ENCODE measurements around the gene FARSB.
"Not testable (repeated sequence)": the region's sequence is repeated elsewhere in the genome, so short reads cannot be mapped to it uniquely, and the experiment has no call there.

FARSB gene

DNA sequence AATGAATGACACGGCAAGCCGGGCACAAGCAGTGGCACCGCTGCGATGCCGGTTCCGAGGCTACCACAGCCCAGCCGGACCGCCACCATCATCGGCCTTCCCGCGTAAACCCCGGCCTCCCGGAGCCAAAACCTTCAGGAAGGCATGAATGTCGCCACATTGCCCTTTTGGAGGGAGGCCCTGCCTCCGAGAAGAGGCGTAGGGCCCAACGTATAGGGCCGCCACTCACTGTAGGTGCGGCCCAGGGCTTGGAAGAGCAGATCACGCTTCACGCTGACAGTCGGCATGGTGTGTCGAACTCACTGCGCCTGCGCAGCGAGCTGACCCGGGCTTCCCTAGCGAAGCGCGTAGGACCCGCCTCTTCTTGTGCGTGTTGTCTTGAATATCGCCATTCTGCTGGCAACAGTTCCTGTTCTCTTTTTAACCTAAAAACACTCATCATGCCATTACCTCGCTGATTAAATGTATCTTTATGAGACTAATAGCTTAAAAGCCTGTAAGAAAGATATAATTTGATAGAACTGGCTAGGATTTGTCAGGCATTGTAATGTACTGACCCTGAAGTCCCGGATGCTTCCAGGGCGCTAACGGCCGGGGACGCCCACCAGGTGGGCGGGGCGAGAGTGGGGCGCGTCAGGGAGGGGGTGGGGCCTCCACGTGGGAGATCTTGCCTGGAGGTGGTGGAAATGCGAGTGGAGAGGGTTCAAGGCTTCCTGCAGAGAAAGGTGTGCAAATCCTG, at the start of gene FARSB:
Gene FARSB (minus strand): TSS at position 306 of the 739 bp plus-strand sequence. CDS start 19 bp downstream, at position 287.
- peak; percentile 94 for DNase-seq (ENCODE audit: low spot score)

- no peak for DNase-seq (ENCODE audit: low spot score)
Observed at GRCh38 chr2:222703886-222704285, 48.0 kb upstream of the FARSB start.

DNA sequence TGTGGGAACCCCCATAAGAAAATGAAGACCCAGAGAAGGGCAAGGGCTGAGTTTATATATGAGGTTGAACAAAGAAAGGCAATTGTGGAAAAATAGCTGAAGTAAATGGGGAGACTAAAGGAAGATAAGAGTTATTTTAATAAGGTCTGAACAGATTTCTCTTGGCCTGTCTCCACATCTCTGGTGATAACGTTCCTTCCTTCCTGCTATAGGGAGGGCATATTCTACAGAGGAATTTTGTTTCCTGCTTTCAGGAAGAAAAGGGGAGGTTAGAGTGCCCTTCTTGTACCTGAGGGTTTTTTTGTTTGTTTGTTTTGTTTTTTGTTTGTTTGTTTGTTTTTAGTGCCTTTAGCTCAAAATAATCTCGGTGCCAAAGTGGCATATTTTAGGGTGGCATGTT, 47.2 kb upstream of the FARSB start:
- DNase-seq (ENCODE audit: low spot score): no peak

DNA sequence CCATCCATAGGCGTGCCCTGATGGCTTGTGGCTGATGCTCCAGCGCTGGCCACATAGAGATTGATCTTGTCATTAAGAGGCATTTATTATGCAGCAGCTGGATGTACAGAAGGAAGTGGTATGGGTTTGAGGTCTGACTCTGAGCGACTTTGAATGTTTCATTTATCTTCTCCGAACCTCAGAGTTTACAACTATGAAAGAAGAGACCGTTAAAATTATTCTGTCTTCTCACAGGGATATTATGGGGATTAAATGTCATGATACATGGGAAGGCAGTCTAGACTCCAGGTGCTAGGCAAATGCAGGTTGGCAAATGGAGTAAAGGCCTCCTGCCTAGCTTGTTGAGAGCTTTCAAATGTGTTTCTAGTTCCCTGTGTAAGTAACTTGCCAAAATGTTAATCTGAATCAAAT, 45.8 kb upstream of the FARSB start:
- no peak for DNase-seq (ENCODE audit: low spot score)

GRCh38 chr2:222701233-222701632, 45.3 kb upstream of the FARSB start:
- DNase-seq (ENCODE audit: low spot score): no peak

DNA sequence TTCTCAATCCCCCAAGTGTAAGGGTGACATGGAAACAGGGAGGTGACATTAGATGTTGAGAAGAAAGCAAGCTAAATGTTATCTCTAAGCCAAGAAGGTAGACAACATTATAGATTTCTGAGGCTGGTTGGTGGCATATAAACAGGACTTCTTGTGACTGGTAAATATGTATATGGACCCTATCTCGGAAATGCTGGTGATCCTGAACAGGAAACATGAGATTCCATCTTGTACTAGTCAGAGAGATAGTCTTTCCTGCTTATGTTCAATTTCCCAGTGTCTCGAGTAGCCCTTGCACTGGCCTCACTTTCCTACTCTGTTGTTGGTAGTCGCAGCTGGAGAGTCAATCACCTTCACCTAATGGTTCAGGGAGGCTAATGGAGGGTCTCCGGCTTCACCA, 42.4 kb upstream of the FARSB start:
- no peak for DNase-seq (ENCODE audit: low spot score)

- DNase-seq (ENCODE audit: low spot score): no peak
Observed at GRCh38 chr2:222693837-222694236, 37.9 kb upstream of the FARSB start.

DNA sequence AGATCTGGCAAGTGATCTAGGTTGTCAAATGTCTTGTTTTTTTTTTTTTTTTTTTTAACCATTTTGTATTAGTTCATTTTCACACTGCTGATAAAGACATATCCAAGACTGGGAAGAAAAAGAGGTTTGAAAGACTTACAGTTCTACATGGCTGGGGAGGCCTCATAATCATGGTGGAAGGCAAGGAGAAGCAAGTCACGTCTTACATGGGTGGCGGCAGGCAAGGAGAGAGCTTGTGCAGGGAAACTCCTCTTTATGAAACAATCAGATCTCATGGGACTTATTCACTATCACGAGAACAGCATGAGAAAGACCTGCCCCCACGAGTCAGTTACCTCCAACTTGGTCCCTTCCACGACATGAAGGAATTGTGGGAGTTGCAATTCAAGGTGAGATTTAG, 37.5 kb upstream of the FARSB start:
- not testable (repeated sequence) for DNase-seq (ENCODE audit: low spot score)

DNA sequence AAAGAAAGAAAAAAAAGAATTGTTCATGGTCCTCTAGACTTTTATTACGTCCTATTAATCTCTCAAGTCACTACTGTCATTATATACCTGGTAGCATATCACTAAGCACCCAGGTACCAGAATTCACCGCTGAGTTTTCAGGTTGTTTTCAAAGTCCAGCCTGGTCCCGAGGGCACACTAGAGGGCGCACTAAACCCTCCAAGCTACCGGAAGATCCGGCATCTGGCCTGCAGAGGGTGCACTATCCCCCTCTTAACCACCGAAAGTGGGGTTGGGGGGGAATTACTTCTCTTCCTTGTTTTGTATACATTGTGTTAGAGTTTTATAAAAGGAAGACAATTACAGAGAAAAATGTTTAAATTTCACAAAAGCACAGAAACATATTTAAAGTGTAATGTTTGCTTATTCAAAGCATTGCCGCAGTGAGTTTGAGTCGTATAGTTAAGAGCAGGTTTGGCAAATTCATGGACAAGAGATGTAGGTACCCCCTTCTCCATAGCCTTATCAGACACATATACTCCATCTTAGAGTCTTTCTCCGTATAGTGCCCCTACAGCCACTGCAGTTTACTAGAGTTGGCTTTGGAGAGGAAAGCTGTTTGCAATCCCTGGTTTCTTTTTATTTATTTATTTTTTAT, 34.8 kb upstream of the FARSB start:
- DNase-seq (ENCODE audit: low spot score): peak; percentile 70

GRCh38 chr2:222689322-222689721, 33.4 kb upstream of the FARSB start:
- no peak for DNase-seq (ENCODE audit: low spot score)

DNA sequence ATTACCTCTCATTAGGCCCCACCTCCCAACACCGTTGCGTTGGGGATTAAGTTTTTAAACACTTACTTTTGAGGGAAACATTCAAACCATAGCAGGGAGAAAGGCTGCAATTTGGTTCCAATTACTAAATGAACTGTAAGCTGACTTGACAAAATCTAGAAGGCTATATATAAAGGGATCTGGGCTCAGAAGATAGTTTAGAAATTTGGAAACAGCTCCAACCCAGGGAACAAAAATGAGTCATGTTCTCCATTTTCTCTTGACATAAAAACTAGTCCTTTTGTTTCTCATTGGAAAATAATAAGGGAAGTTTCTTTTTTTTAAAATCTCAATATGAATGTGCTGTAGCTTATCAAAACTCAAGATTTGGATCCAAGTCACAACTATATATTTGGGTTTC, 33.0 kb upstream of the FARSB start:
- no peak for DNase-seq (ENCODE audit: low spot score)

GRCh38 chr2:222686086-222686750, 30.3 kb upstream of the FARSB start:
- DNase-seq (ENCODE audit: low spot score): no peak

DNA sequence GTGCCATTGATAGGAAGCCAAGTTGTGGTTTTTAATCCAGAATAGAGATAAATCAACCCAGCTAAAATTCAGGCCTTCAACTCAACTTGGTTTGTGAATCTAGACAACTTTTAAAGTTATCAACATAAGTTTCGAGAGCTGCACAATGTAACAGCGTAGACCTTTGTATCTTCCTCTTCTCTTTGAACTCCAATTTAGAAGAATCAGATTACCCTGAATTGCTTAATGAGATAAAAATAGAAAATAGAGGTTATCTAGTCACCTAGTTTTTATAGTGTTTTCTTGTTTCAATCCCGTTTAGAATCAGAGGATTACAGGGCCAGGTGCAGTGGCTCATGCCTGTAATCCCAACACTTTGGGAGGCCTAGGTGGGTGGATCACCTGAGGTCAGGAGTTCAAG, 27.9 kb upstream of the FARSB start:
- DNase-seq (ENCODE audit: low spot score): no peak

DNA sequence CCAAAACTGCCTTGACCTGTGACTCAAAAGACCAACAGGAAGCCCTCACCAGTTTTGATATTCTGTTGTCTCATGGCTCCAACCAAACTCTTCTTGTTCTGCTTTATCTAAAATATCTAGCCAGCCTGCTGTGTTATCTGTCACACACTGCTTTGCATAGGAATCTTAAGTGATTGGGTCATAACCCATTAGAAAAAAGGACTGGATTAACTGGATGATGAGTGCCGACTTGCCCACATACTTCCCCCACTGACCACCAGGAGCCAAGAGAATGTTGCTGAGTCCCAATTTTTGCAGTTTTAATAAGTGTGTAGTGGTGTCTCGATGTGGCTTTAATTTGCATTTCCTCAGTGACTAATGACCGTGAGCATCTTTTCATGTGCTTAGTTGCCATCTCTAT, 22.1 kb upstream of the FARSB start:
- no peak for DNase-seq (ENCODE audit: low spot score)

DNA sequence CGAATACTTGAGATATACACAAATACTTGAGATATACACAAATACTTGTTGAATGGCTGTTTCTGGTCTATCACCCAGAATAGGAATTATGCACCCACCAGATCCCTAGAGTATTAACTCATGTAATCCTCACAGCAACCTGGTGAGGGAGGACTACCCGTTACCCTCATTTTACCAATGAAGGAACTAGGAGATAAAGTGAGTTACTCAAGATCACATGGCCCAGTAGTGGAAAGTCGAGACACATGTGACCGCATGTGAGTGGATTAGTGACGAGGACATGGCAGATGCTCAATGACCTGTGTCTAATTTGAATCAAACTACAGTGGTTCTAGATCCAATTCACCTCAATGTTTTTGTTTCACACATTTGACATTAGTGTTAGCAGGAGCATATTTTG, 18.0 kb upstream of the FARSB start:
- DNase-seq (ENCODE audit: low spot score): no peak

GRCh38 chr2:222673273-222673672, 17.4 kb upstream of the FARSB start:
- DNase-seq (ENCODE audit: low spot score): no peak

DNA sequence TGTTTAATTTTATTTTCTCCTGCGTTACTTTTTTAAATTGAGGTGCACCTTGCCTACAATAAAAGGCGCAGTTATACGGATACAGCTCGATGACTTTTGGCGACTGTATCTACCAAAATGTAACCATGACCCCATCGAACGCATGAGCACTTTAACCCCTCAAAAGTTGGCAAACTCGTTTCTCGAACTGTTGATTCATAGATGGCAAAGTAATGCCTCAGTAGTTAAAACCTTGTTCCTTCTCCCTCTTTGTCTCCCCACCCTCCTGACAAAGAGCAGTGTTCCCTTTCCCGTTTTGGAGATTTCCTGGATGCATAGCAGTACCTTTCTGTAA, 16.1 kb upstream of the FARSB start:
- DNase-seq (ENCODE audit: low spot score): no peak

DNA sequence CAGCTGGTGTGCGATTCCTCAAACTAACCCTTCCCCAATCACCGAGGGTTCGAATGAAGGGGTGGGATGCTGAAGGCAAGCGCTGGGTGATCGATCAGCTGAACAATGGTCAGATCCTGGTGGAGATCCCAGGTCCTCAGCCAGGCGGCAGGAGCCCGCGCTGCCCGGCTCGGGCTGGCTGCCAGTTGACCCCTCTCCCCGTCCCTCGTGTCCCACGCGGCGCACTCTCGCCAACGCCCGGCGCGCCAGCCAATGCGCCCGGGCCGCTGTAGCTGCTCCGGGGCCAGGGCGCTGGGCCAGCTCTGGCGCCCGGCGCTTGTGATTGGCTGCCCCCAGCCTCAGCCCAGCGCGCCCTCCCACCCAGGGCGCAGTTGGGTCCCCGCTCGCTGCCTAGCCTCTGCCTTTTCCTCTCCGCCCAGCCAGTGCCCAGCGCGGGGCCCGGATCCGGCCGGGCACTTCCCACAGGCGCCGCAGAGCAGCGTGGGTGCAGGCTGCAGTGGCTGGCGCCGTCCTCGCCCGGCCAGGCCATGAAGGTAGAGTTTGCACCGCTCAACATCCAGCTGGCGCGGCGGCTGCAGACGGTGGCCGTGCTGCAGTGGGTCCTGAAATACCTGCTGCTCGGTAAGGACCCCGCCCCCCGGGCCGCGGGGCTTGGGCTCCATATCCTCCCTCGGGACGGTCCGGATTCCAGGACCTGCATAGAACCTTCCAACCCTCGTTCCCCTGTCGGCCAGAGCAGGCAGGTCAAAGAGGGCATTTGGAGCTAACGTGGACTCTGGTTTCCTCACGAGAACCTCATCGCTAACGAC, 15.6 kb upstream of the FARSB start, which contains the start of gene MOGAT1:
Gene MOGAT1 (plus strand): TSS at position 400 of the 809 bp plus-strand sequence. CDS start 128 bp downstream, at position 528.
- DNase-seq (ENCODE audit: low spot score): no peak

DNA sequence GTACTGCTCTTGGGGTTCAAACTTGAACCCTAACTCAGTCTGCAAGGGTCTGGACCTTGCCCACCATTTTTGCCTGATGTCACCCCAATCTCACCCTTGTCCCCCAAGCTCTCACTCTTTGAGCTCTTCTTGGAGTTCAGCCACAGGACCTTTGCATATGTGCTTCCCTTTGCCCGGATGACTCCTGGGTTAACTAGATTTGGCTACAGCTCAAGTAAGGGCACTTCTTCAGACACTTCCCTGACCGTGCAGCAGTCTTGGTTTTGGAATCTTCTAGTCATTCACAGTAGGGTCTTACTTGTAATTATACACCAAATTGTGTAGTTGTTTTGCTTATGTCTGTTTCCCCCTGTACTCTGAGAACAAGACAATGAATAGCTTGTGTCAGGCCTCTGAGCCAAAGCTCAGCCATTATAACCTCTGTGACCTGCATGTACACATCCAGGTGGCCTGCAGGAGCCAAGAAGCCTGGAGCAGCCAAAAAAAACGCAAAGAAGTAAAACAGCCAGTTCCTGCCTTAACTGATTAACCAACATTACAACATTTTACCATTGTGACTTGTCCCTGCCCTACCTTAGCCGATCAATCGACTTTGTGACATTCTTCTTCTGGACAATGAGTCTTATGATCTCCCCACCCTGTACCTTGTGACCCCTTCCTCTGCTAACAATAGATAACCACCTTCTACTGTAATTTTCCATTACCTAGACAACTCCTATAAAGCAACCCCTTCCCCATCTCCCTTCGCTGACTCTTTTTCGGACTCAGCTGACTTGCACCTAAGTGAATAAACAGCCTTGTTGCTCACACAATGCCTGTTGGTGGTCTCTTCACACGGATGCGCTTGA, 14.5 kb upstream of the FARSB start:
- DNase-seq (ENCODE audit: low spot score): no peak

- no peak for DNase-seq (ENCODE audit: low spot score)
Observed at GRCh38 chr2:222669353-222669752, 13.5 kb upstream of the FARSB start.

DNA sequence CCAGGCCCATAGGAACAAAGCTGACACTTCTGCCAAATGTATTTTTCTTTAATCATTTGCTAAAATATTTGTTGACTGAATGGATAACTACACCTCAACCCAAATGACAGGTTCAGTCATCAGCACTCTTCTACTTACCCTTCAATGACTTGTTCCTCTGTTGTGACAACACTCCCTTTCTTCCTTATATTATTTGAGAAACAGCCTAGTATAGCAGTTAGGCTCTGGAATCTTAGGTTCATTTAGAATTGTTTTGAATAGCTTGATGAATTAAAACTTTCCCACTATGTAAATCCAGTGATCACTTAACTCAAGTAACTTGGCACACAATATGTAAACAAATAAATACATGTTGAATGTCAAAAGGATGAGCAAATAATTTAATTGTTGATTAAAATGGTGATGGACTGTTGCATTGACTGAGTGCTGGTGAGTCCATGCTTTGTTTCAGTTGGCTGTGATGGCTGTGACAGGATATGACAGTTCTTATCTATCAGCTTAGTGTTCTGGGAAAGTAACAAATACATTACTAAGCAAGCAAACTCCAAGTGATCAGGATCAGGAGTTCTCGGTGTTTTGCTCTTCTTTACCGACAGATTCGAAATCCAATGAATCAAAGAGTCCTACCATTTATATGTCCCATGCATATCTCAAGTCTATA, 12.7 kb upstream of the FARSB start:
- DNase-seq (ENCODE audit: low spot score): no peak

All from left forelimb (tissue), 1 donor.